Measurements from ENCODE around the gene SERPINA9. TPM values are rescaled to one million over a fixed set of nuclear protein-coding genes. Genes with fewer than 3 reads are reported as not detected.
"Not testable (repeated sequence)": the region's sequence is repeated elsewhere in the genome, so short reads cannot be mapped to it uniquely, and the experiment has no call there.

SERPINA9 gene
- polyA plus RNA-seq, 3 donors: not detected

DNA sequence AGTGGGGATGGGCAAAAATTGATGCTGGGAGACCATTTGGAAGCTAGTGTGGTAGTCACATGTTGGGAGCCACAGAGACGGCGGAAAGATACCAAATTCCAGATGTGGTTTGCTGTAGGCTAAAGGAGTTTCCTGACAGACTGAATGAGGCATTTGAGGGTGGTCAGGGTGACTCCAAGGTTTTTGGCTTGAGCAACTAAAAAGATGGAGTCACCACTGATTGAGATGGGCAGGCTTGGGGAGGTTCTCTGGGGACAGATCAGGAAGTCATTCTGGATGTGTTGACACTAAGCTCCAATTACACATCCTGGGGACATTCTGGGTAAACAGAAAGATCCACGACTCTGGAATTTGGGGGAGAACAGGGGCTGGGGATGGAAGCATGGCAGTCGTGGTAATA lies 15.5 kb upstream of the SERPINA9 start:
- DNase-seq (ENCODE audit: extremely low read depth in 1 of 11, low read depth in 9 of 11, low spot score in 4 of 11): no peak

DNA sequence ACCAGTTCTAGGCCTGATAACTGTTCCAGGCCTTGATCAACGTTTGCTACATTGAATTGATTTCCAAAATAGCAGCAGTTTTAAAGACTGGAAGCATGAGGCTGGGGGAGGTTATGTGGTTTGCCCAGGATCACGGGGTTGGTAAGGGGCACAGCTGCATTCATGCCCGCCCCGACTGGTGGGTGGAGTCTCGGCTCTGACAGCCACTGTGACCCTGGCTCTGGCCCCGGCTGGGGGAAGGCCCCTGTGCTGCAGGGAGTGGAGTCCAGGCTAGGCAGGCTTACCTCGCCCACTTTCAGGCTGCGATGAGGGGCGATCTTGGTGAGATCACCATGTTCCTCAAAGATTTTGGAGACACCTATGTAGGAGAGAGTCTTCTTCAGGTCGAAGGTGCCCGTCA lies 13.3 kb upstream of the SERPINA9 start:
- no peak for DNase-seq (ENCODE audit: extremely low read depth in 1 of 11, low read depth in 9 of 11, low spot score in 4 of 11)

DNA sequence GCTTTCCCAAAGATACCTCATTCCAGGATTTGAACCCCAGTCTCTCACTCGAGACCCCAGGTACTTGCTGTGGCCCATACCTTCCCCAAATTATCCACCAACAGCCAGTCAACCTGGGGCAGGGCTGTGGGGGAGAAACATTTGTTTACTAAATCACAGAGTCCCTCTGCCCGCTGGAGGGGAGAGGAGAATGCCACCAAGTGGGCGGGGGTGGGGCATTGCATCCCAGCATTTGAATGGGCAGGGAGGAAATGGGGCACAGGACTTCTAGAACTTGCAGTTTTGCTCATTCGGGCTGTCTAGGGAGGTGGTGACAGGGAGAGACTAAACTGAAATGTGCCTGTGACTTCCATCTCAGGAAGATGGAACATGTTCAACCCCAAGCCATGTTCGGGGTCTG lies 10.9 kb upstream of the SERPINA9 start:
- no peak for DNase-seq (ENCODE audit: extremely low read depth in 1 of 11, low read depth in 9 of 11, low spot score in 4 of 11)

- DNase-seq (ENCODE audit: extremely low read depth in 1 of 11, low read depth in 9 of 11, low spot score in 4 of 11): peak in 10 of 11 donors; percentile 21 to 52 (median 38)
These were observed 10.2 kb upstream of the SERPINA9 start for GRCh38 chr14:94485944-94486841.

GRCh38 chr14:94484481-94484880 lies 8.5 kb upstream of the SERPINA9 start:
- DNase-seq (ENCODE audit: extremely low read depth in 1 of 11, low read depth in 9 of 11, low spot score in 4 of 11): no peak

DNA sequence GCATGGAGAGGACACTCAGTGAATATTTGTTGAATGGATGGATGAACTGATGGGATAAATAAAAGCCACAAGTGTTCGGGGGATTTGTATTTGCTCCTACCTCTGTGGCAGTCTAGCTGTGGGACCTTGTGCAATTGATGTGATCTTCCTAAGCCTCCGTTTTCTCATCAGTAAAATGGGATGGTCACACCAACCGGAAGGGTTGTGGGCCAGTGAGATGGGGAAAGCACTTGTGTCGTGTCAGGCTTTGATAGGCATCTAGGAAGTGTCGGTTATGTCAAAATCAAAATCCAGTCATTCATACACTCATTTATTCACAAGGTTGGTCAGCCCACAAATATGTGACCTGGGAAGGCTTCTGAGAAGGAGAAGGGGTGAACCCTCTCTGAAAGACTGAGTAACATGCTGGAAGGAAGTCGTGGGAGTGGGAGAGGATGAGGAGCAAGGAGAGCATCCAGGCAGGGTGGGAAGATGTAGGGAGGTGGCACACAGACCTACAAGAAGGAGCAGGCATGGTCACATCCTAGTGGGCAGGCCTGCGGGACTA lies 7.8 kb upstream of the SERPINA9 start:
- no peak for DNase-seq (ENCODE audit: extremely low read depth in 1 of 11, low read depth in 9 of 11, low spot score in 4 of 11)

GRCh38 chr14:94483071-94483451 lies 7.1 kb upstream of the SERPINA9 start:
- no peak for DNase-seq (ENCODE audit: extremely low read depth in 1 of 11, low read depth in 9 of 11, low spot score in 4 of 11)

DNA sequence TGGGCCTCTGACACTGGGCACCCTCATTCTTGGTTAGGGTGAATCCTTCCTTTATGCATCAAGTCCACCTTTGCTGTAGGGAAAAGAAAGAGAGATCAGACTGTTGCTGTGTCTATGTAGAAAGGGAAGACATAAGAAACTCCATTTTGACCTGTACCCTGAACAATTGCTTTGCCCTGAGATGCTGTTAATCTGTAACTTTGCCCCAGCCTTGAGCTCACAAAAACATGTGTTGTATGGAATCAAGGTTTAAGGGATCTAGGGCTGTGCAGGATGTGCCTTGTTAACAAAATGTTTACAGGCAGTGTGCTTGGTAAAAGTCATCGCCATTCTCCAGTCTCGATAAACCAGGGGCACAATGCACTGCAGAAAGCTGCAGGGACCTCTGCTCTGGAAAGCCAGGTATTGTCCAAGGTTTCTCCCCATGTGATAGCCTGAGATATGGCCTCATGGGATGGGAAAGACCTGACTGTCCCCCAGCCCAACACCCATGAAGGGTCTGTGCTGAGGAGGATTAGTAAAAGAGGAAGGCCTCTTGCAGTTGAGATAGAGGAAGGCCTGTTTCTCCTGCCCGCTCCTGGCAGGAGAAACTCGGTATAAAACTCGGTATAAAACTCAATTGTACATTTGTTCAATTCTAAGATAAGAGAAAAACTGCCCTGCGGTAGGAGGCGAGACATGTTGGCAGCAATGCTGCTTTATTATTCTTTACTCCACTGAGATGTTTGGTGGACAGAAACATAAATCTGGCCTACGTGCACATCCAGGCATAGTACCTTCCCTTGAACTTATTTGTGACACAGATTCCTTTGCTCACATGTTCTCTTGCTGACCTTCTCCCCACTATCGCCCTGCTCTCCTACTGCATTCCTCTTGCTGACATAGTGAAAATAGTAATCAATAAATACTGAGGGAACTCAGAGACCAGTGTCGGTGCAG lies 6.4 kb upstream of the SERPINA9 start:
- DNase-seq (ENCODE audit: extremely low read depth in 1 of 11, low read depth in 9 of 11, low spot score in 4 of 11): not testable (repeated sequence)

GRCh38 chr14:94481468-94482131 lies 5.6 kb upstream of the SERPINA9 start:
- no peak for DNase-seq (ENCODE audit: extremely low read depth in 1 of 11, low read depth in 9 of 11, low spot score in 4 of 11)

DNA sequence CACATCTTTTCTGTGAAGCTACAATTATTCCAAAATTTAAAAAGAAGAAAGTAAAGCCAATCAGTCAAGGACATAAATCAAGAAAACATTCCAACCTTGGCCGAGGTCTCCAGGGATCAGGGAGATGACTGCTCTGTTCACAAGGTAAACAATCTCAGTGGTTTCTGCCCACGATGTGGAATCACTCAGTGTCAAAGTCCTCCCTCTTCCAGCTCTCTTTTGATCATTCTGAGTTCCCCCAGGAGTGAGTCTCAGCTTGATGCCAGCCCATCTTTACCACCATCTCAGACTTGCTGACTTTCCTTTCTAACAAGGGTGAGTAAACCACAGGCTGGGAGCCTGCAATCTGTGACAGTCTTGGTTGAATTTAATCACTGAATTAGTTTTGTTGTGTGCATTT lies 4.8 kb upstream of the SERPINA9 start:
- peak in 6 of 11 donors; percentile 9 to 27 (median 18) for DNase-seq (ENCODE audit: extremely low read depth in 1 of 11, low read depth in 9 of 11, low spot score in 4 of 11)

- no peak for DNase-seq (ENCODE audit: extremely low read depth in 1 of 11, low read depth in 9 of 11, low spot score in 4 of 11)
These were observed 2.4 kb upstream of the SERPINA9 start for GRCh38 chr14:94478420-94478819.

DNA sequence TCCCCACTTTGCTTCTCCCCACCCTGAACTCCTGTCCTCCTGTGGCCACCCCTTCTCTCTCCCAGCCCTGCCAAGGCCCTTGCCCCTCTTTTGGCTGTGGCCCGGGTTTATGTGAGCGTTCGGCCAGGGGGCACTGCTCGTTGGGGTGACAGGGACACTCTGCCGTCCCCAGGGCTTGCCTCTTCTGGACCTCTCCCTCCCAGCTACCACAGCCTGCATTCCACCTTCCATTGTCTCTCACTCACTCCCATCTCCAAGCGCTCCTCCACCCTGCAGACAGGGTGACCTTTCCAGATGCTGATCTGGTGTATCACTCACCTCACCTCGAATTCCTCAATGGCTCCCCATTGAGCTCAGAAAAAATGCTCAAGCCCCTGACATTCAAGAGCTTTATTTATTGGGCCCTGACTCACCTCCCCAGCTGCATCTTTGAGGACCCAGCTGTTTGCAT lies 1.4 kb downstream of the SERPINA9 start:
- no peak for DNase-seq (ENCODE audit: extremely low read depth in 1 of 11, low read depth in 9 of 11, low spot score in 4 of 11)

DNA sequence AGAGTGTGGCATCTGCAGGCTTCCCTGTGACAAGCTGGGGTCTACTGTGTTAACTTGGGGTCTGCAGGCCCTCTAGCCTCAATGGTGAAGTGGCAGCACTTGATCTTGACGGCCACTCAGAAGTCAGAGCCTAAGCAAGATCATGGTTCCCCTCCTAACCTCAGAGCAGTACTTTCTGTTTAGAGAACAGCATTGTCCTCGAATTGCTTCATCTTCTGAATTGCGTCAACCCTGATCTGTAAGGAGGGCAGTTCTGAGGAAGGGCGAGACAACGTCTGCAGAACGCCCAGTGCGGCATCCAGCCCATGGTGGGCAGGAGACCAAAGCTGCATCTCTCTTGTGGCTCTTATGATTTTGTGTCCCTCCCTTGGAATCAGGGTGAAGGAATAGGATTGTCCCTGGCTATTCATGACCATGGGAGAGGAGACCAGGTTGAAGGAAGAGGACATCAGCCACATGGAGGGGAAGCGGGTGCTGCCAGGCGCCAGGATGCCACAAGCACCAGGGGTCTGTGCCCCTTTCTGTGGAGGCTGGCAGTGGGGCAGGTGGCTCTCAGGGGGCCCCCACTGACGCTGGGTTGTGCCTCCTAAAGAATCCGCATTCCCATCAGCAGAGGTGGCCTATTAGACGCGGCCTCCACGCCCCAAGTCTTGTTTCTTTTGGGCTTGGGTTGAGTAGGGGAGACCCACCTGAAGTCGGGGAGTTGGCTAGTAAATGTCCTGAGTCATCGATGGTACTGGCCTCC lies 2.2 kb downstream of the SERPINA9 start:
- no peak for DNase-seq (ENCODE audit: extremely low read depth in 1 of 11, low read depth in 9 of 11, low spot score in 4 of 11)

- no peak for DNase-seq (ENCODE audit: extremely low read depth in 1 of 11, low read depth in 9 of 11, low spot score in 4 of 11)
These were observed 3.2 kb downstream of the SERPINA9 start for GRCh38 chr14:94472842-94473241.

GRCh38 chr14:94471045-94471444 lies 5.0 kb downstream of the SERPINA9 start:
- DNase-seq (ENCODE audit: extremely low read depth in 1 of 11, low read depth in 9 of 11, low spot score in 4 of 11): no peak

- DNase-seq (ENCODE audit: extremely low read depth in 1 of 11, low read depth in 9 of 11, low spot score in 4 of 11): no peak
These were observed 5.7 kb downstream of the SERPINA9 start for GRCh38 chr14:94470311-94470710.

DNA sequence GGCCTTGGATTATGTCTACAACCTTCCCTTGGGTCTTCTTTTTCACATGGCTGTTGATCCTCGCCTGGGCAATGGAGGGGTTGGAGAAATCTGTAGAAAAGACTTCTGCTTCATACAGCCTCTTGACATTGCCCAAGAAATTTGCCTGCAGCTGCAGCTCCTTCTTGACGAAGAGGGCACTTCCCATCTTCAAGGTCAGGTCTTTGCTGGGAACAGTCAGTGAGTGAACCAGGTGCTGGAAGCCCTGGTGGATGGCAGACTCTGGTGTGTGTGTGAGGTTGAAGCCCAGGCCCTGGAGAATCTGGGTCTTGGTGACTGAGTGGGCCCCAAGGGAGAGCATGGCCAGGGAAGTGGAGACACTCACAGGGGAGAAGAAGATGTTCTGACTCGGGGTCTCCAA lies 6.7 kb downstream of the SERPINA9 start:
- no peak for DNase-seq (ENCODE audit: extremely low read depth in 1 of 11, low read depth in 9 of 11, low spot score in 4 of 11)

DNA sequence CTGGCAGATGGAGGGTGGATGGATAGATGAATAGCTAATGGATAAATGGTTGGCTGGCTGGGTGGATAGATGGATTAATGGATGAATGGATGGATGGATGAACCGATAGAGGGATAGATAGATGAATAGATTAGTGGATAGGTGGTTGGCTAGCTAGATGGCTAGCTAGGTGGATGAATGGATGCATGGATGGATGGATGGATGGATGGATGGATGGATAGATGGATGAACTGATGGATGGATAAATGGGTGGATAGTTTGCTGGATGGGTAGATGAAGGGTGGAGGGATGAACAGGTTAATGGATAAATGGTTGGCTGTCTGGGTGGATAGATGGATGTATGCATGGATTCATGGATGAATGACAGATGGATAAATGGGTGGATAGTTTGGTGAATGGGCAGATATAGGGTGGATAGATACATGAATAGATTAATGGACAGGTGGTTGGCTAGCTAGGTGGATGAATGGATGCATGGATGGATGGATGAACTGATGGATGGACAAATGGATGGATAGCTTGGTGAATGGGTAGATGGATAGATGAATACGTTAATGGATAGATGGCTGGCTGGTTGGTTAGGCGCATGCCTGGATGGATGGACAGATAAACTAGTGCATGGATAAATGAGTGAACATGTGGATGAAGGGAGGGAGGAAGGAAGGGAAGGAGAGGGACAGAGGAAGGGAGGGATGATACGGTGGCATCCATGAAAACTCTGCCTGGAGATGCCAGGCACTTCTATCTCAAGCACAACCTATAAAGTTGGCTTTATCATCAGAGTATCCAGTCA lies 8.1 kb downstream of the SERPINA9 start:
- DNase-seq (ENCODE audit: extremely low read depth in 1 of 11, low read depth in 9 of 11, low spot score in 4 of 11): no peak
